DMS153 treated with DMSO at 0.1 percent for 48 hours (cell line): ENCODE measurements around the gene PCDHGB5.
"Not testable (repeated sequence)": the region's sequence is repeated elsewhere in the genome, so short reads cannot be mapped to it uniquely, and the experiment has no call there.

Source experiments
- DNase-seq: peaks from one replicate; lab custom pipeline; 2025; ENCODE audit not compliant: unreplicated experiment; lab: John Stamatoyannopoulos, UW

The PCDHGB5 gene

DNA sequence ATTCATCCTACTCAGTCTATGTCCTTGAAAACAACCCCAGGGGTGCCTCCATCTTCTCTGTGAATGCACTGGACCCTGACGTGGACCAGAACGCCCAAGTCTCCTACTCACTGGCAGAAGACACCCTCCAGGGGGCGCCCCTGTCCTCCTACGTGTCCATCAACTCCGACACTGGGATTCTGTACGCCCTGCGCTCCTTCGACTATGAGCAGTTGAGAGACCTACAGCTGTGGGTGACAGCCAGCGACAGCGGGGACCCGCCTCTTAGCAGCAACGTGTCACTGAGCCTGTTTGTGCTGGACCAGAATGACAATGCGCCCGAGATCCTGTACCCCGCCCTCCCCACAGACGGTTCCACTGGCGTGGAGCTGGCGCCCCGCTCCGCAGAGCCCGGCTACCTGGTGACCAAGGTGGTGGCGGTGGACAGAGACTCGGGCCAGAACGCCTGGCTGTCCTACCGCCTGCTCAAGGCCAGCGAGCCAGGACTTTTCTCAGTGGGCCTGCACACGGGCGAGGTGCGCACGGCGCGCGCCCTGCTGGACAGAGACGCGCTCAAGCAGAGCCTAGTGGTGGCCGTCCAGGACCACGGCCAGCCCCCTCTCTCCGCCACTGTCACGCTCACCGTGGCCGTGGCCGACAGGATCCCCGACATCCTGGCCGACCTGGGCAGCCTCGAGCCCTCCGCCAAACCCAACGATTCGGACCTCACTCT lies 22.1 kb upstream of the PCDHGB5 start:
- DNase-seq: not testable (repeated sequence)

DNA sequence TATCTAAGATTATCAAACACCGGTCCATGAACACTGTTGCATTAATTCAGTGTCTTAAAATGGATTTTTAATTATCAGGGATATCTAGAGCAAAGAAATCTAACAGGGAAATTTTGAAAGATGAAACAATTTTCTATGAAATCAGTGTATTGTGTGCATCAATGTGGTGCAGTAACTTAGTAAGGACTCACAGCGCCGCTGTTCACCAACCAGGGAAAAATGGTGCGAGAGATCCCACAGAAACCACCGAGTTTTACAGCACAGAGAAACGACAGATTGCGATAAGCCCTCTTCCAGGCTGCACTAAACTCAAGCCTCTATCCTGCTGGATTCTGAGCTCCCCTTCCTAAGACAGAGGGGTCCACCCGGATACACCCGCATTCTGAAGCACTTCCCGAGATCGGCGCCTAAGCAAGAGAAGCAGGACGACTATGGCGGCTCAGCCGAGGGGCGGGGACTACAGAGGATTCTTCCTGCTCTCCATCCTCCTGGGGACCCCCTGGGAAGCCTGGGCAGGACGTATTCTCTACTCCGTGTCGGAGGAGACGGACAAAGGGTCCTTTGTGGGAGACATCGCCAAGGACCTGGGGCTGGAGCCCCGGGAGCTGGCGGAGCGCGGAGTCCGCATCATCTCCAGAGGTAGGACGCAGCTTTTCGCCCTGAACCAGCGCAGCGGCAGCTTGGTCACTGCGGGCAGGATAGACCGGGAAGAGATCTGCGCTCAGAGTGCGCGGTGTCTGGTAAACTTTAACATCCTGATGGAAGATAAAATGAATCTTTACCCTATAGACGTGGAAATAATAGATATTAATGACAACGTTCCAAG lies 15.1 kb upstream of the PCDHGB5 start, which contains the start of gene PCDHGA7:
Gene PCDHGA7 (plus strand): TSS at position 274 of the 826 bp plus-strand sequence. CDS start 158 bp downstream, at position 432.
- no peak for DNase-seq

DNA sequence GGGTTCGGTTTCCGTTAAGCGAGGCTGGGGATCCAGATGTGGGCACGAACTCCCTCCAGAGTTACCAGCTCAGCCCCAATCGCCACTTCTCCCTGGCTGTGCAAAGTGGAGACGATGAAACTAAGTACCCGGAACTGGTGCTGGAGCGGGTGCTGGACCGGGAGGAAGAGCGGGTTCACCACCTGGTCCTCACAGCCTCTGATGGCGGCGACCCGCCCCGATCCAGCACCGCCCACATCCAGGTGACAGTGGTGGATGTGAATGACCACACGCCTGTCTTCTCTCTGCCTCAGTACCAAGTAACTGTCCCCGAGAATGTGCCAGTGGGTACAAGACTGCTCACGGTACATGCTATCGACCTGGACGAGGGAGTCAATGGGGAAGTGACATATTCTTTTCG lies 14.4 kb upstream of the PCDHGB5 start:
- DNase-seq: no peak

DNA sequence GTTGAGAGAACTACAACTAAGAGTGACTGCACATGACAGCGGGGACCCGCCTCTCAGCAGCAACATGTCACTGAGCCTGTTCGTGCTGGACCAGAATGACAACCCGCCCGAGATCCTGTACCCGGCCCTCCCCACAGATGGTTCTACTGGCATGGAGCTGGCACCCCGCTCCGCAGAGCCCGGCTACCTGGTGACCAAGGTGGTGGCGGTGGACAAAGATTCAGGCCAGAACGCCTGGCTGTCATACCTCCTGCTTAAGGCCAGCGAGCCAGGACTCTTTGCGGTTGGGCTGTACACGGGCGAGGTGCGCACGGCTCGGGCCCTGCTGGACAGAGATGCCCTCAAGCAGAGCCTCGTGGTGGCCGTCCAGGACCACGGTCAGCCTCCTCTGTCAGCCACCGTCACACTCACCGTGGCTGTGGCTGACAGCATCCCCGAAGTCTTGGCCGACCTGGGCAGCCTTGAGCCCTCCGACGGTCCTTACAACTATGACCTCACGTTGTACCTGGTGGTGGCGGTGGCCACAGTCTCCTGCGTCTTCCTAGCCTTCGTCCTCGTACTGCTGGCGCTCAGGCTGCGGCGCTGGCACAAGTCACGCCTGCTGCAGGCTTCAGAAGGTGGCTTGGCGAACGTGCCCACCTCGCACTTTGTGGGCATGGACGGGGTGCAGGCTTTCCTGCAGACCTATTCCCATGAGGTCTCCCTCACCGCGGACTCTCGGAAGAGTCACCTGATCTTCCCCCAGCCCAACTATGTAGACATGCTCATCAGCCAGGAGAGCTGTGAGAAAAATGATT lies 13.1 kb upstream of the PCDHGB5 start:
- DNase-seq: no peak

DNA sequence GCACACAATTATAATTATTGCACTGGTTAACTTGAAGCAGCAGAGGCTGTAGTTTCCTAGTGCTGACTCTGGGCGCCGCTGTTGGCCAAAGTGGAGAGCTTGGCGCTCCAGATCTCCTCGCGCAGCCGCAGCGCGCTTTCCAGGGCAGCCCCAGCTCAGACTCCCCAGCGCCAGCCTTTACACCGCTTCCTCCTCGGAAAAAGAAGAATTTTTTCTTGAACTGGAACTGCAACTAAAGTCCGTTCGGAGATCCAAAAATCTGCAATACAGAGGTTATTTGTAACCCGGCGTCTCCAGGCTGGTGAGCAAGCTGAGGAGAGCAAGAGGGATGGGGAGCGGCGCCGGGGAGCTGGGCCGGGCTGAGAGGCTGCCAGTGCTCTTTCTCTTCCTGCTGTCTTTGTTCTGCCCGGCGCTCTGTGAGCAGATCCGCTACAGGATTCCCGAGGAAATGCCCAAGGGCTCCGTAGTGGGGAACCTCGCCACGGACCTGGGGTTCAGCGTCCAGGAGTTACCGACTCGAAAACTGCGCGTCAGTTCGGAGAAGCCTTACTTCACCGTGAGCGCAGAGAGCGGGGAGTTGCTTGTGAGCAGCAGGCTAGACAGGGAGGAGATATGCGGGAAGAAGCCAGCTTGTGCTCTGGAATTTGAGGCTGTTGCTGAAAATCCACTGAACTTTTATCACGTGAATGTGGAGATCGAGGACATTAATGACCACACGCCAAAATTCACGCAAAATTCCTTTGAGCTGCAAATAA lies 10.0 kb upstream of the PCDHGB5 start, which contains the start of gene PCDHGB4:
Gene PCDHGB4 (plus strand): TSS at position 142 of the 755 bp plus-strand sequence. CDS start 187 bp downstream, at position 329.
- DNase-seq: not testable (repeated sequence)

DNA sequence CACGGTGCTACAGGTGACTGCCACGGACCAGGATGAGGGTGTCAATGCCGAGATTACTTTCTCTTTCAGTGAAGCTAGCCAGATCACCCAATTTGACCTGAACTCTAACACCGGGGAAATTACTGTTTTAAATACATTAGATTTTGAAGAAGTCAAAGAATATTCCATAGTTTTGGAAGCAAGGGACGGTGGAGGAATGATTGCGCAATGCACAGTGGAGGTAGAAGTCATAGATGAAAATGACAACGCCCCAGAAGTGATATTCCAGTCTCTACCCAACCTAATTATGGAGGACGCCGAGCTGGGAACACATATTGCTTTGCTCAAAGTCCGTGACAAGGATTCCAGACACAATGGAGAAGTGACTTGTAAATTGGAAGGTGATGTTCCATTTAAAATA lies 9.1 kb upstream of the PCDHGB5 start:
- DNase-seq: no peak

DNA sequence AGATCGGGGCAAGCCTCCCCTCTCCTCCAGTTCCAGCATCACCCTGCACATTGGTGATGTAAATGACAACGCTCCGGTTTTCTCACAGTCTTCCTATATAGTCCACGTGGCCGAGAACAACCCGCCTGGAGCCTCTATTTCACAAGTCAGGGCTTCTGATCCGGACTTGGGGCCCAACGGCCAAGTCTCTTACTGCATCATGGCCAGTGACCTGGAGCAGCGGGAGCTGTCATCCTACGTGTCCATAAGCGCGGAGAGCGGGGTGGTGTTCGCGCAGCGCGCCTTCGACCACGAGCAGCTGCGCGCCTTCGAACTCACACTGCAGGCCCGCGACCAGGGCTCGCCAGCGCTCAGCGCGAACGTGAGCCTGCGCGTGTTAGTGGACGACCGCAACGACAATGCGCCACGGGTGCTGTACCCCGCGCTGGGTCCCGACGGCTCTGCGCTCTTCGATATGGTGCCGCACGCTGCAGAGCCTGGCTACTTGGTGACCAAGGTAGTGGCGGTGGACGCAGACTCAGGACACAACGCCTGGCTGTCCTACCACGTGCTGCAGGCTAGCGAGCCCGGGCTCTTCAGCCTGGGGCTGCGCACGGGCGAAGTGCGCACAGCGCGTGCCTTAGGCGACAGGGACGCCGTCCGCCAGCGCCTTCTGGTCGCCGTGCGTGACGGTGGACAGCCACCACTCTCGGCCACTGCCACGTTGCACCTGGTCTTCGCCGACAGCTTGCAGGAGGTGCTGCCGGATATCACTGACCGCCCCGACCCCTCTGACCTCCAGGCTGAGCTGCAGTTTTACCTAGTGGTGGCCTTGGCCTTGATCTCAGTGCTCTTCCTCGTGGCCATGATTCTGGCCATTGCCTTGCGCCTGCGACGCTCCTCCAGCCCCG lies 8.3 kb upstream of the PCDHGB5 start:
- no peak for DNase-seq

DNA sequence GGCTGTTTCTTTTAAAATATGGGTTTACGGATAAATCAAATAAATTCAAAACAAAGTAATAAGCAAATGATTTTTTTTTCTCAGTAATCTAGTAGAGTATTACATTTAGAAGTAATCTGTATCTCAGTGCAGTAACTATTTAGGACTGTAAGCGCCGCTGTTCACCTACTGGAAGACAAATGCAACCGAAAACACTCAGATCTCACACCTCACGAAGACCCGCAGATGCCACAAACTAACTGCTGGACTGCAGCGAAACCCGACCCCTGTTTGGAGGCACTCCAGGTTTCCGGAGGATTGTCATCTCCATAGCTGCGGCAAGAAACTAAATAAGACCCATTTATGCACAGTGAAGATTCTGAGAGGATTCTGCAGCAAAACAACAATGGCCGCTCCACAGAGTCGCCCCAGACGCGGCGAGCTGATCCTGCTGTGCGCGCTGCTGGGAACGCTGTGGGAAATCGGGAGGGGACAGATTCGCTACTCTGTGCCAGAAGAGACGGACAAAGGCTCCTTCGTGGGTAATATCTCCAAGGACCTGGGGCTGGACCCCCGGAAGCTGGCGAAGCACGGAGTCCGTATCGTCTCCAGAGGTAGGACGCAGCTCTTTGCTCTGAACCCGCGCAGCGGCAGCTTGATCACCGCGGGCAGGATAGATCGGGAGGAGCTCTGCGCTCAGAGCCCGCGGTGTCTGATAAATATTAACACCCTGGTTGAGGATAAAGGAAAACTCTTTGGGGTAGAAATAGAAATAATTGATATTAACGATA lies 5.1 kb upstream of the PCDHGB5 start, which contains the start of gene PCDHGA8:
Gene PCDHGA8 (plus strand): TSS at position 205 of the 770 bp plus-strand sequence. CDS start 181 bp downstream, at position 386.
- no peak for DNase-seq

DNA sequence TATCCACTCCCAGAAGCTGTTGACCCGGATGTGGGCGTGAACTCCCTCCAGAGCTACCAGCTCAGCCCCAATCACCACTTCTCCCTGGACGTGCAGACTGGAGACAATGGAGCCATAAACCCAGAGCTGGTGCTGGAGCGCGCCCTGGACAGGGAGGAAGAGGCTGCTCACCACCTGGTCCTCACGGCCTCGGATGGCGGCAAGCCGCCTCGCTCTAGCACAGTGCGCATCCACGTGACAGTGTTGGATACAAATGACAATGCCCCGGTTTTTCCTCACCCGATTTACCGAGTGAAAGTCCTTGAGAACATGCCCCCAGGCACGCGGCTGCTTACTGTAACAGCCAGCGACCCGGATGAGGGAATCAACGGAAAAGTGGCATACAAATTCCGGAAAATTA lies 4.5 kb upstream of the PCDHGB5 start:
- no peak for DNase-seq

DNA sequence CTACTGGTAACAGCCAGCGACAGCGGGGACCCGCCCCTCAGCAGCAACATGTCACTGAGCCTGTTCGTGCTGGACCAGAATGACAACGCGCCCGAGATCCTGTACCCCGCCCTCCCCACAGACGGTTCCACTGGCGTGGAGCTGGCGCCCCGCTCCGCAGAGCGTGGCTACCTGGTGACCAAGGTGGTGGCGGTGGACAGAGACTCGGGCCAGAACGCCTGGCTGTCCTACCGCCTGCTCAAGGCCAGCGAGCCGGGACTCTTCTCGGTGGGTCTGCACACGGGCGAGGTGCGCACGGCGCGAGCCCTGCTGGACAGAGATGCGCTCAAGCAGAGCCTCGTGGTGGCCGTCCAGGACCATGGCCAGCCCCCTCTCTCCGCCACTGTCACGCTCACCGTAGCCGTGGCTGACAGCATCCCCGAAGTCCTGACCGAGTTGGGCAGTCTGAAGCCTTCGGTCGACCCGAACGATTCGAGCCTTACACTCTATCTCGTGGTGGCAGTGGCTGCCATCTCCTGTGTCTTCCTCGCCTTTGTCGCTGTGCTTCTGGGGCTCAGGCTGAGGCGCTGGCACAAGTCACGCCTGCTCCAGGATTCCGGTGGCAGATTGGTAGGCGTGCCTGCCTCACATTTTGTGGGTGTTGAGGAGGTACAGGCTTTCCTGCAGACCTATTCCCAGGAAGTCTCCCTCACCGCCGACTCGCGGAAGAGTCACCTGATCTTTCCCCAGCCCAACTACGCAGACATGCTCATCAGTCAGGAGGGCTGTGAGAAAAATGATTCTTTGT lies 3.2 kb upstream of the PCDHGB5 start:
- DNase-seq: not testable (repeated sequence)

DNA sequence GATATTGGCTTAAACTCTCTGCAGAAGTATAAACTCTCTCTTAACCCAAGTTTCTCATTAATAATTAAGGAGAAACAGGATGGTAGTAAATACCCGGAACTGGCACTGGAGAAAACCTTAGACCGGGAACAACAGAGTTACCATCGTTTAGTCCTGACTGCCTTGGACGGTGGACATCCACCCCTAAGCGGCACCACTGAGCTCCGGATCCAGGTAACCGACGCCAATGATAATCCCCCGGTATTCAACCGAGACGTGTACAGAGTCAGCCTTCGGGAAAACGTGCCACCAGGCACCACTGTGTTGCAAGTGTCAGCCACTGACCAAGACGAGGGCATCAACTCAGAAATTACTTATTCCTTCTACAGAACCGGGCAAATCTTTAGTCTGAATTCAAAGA lies 861 bp downstream of the PCDHGB5 start:
- DNase-seq: no peak

DNA sequence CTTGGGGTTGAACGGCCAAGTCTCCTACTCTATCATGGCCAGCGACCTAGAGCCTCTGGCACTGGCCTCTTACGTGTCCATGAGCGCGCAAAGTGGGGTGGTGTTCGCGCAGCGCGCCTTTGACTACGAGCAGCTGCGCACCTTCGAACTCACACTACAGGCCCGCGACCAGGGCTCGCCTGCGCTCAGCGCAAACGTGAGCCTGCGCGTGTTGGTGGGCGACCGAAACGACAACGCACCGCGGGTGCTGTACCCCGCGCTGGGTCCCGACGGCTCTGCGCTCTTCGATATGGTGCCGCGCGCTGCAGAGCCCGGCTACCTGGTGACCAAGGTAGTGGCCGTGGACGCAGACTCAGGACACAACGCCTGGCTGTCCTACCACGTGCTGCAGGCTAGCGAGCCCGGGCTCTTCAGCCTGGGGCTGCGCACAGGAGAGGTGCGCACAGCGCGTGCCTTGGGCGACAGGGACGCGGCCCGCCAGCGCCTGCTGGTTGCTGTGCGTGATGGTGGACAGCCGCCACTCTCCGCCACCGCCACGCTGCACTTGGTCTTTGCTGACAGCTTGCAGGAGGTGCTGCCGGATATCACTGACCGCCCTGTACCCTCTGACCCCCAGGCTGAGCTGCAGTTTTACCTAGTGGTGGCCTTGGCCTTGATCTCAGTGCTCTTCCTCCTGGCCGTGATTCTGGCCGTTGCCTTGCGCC lies 2.0 kb downstream of the PCDHGB5 start:
- no peak for DNase-seq

DNA sequence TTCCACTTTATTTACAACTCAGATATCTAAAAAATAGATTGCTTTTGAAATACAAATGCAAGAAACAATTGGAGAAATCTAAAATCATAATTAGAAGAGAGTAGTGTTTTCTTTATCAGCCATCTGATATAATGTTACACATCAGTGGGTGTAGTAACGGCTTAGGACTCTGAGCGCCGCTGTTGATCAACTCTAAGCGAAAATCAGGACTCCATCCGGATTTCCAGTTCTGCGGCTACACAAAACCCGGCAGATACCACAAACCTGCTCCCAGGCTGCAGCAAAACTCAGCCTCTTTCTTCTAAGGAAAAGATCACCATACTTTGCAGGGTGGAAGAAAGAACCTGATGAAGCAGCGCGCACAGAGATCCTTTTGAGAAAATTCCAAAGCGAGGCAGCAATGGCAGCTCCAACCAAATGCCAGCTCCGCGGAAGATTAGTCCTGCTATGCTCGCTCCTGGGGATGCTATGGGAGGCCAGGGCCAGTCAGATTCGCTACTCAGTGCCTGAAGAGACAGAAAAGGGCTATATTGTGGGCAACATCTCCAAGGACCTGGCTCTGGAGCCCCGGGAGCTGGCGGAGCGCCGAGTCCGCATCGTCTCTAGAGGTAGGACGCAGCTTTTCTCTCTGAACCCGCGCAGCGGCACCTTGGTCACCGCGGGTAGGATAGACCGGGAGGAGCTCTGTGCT lies 5.0 kb downstream of the PCDHGB5 start, which contains the start of gene PCDHGA9:
Gene PCDHGA9 (plus strand): TSS at position 226 of the 691 bp plus-strand sequence. CDS start 175 bp downstream, at position 401.
- DNase-seq: no peak

DNA sequence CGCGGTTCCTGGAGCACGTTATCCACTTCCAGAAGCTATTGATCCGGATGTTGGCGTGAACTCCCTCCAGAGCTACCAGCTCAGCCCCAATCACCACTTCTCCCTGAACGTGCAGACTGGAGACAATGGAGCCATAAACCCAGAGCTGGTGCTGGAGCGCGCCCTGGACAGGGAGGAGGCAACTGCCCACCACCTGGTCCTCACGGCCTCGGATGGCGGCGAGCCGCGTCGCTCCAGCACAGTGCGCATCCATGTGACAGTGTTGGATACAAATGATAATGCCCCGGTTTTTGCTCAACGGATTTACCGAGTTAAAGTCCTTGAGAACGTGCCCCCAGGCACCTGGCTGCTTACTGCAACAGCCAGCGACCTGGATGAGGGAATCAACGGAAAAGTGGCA lies 5.6 kb downstream of the PCDHGB5 start:
- DNase-seq: no peak

DNA sequence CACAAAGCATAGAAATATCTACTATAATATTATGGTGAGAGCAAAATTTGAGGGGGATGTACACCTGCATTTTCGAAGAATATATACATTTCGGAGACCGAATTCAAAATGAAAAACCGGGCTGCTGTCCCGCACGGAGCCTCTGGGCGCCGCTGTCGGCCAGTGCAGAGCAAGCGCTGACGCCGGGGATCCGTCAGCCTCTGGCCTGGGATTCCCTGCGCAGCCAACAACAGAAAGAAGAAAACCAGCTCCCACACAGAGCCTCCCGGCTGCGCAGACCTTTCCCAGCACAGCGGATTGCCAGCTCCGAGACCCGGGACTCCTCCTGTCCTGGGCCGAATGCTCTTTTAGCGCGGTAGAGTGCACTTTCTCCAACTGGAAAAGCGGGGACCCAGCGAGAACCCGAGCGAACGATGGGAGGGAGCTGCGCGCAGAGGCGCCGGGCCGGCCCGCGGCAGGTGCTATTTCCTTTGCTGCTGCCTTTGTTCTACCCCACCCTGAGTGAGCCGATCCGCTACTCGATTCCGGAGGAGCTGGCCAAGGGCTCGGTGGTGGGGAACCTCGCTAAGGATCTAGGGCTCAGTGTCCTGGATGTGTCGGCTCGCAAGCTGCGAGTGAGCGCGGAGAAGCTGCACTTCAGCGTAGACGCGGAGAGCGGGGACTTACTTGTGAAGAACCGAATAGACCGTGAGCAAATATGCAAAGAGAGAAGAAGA lies 10.2 kb downstream of the PCDHGB5 start, which contains the start of gene PCDHGB6:
Gene PCDHGB6 (plus strand): TSS at position 232 of the 716 bp plus-strand sequence. CDS start 182 bp downstream, at position 414.
- not testable (repeated sequence) for DNase-seq
